ENCODE measurements around the gene SMYD5.

DNA sequence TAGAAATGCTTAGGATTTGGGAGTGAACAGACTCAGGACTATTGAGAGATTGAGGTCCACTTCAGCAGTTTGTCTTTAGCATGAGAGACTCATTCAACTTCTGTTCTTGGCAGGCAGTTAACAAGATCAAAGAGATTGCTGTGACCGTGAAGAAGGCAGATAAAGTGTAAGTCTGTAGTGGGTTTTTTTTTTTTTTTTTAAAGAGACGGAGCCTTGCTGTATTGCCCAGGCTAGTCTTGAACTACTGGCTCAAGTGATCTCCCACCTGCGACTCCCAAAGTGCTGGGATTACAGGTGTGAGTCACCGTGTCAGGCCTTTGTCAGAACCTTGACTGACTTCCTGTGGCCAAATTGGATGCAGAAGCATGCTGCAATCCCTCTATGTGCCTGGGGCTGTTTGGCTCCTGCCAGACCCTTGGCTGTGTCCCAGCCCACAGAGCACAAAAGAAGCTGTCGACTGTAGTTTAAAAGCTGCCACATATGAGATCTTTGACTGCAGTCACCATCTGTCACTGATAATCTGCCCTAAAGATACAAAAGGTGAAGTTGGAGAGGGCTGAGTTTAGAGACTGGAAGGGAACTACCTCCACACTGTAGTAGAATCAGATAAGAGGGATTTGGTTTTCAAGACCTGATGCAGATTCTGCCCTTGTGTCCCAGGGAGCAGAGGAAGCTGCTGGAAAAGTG lies 30.0 kb downstream of the SMYD5 start:
- TF ChIP-seq POLR2A (IDR thresholded peaks at IDR 0.05), result no peak
- TF ChIP-seq, protein P1, sequence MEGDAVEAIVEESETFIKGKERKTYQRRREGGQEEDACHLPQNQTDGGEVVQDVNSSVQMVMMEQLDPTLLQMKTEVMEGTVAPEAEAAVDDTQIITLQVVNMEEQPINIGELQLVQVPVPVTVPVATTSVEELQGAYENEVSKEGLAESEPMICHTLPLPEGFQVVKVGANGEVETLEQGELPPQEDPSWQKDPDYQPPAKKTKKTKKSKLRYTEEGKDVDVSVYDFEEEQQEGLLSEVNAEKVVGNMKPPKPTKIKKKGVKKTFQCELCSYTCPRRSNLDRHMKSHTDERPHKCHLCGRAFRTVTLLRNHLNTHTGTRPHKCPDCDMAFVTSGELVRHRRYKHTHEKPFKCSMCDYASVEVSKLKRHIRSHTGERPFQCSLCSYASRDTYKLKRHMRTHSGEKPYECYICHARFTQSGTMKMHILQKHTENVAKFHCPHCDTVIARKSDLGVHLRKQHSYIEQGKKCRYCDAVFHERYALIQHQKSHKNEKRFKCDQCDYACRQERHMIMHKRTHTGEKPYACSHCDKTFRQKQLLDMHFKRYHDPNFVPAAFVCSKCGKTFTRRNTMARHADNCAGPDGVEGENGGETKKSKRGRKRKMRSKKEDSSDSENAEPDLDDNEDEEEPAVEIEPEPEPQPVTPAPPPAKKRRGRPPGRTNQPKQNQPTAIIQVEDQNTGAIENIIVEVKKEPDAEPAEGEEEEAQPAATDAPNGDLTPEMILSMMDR (IDR thresholded peaks at IDR 0.05), result no peak
